HT-29 (cell line): ENCODE data around the gene IL1RN. TPM values are rescaled to one million over a fixed set of nuclear protein-coding genes. Genes with fewer than 3 reads are reported as not detected.

Experiments
- DNase-seq: peaks from one replicate; pipeline ENCODE4 v3.0.0-alpha.2; 2015; ENCODE audit warnings: low spot score
- total RNA-seq: library from RNA; depleted of rRNA; stranded (reverse); fragments of >200 nt; shearing (Covaris generic); gene quantifications from 2 replicates; pipeline ENCODE4 v1.2.3, GENCODE V29; 2014

IL1RN gene
- total RNA-seq, 1 experiment from 2014 or later: 12.0 TPM

- no peak for DNase-seq
These were observed 24.1 kb upstream of the IL1RN start for GRCh38 chr2:113103277-113103676.

- no peak for DNase-seq
These were observed 23.3 kb upstream of the IL1RN start for GRCh38 chr2:113104054-113104611.

GRCh38 chr2:113105047-113105785 is 22.2 kb upstream of the IL1RN start:
- DNase-seq: no peak

- DNase-seq: no peak
These were observed 16.3 kb upstream of the IL1RN start for GRCh38 chr2:113111121-113111520.

GRCh38 chr2:113111823-113112287 is 15.5 kb upstream of the IL1RN start:
- no peak for DNase-seq

- DNase-seq: no peak
These were observed 15.0 kb upstream of the IL1RN start for GRCh38 chr2:113112441-113112840.

GRCh38 chr2:113112871-113113270 is 14.5 kb upstream of the IL1RN start:
- no peak for DNase-seq

GRCh38 chr2:113113807-113114206 is 13.6 kb upstream of the IL1RN start:
- DNase-seq: no peak

GRCh38 chr2:113114224-113114945 is 13.0 kb upstream of the IL1RN start:
- no peak for DNase-seq

GRCh38 chr2:113114996-113115395 is 12.4 kb upstream of the IL1RN start:
- DNase-seq: no peak

GRCh38 chr2:113116100-113116958 is 11.1 kb upstream of the IL1RN start:
- DNase-seq: no peak

- DNase-seq: peak; percentile 92
These were observed 9.7 kb upstream of the IL1RN start for GRCh38 chr2:113117541-113118262.

GRCh38 chr2:113118263-113118657 is 9.1 kb upstream of the IL1RN start:
- peak; percentile 66 for DNase-seq

GRCh38 chr2:113119111-113119510 is 8.3 kb upstream of the IL1RN start:
- no peak for DNase-seq

- DNase-seq: no peak
These were observed 6.5 kb upstream of the IL1RN start for GRCh38 chr2:113120861-113121260.

- DNase-seq: no peak
These were observed 5.0 kb upstream of the IL1RN start for GRCh38 chr2:113122364-113122763.

GRCh38 chr2:113123726-113124125 is 3.7 kb upstream of the IL1RN start:
- DNase-seq: no peak

- peak; percentile 17 for DNase-seq
These were observed 3.0 kb upstream of the IL1RN start for GRCh38 chr2:113124181-113124961.

- peak; percentile 45 for DNase-seq
These were observed 2.2 kb upstream of the IL1RN start for GRCh38 chr2:113124984-113125855.
